H1 (cell line): ENCODE measurements around the gene RORB. TPM values are rescaled to one million over a fixed set of nuclear protein-coding genes. Genes with fewer than 3 reads are reported as not detected.

Experiments used
- CHD2 ChIP-seq: IDR thresholded peaks from 2 replicates; pipeline ENCODE4 v1.6.1; 2012; ENCODE audit warnings: low read length, improper control_type of control experiment
- EZH2 ChIP-seq: fragments of 200-600 bp; sonication (generic); IDR thresholded peaks from 2 replicates; pipeline ENCODE4 v1.7.1; 2012; ENCODE audit warnings: low read depth, mild to moderate bottlenecking, moderate library complexity, low read length, inconsistent platforms; ENCODE audit not compliant: severe bottlenecking
- FOSL1 ChIP-seq: IDR thresholded peaks from 2 replicates; pipeline ENCODE4 v1.6.1; 2011; ENCODE audit warnings: mild to moderate bottlenecking, low read depth, low read length, moderate library complexity; ENCODE audit not compliant: insufficient read depth
- GTF2F1 ChIP-seq: IDR thresholded peaks from 2 replicates; pipeline ENCODE4 v1.6.1; 2012; ENCODE audit warnings: low read depth, low read length, improper control_type of control experiment, borderline replicate concordance
- KDM4A ChIP-seq: IDR thresholded peaks from one replicate; pipeline ENCODE4 v1.7.1; 2012; ENCODE audit warnings: low read depth, mild to moderate bottlenecking, moderate library complexity, low read length, inconsistent platforms; ENCODE audit not compliant: severe bottlenecking
- POLR2A ChIP-seq, 2 experiments: IDR thresholded peaks; 1 replicate in 1 of 2; 2 replicates in 1 of 2; pipeline ENCODE4 v1.6.1; 2011; ENCODE audit warnings: low read depth in 2 of 2, low read length in 2 of 2, mild to moderate bottlenecking in 2 of 2; ENCODE audit errors: control extremely low read depth in 1 of 2
- RBBP5 ChIP-seq: IDR thresholded peaks from 2 replicates; pipeline ENCODE4 v1.7.1; 2012; ENCODE audit warnings: low read depth, mild to moderate bottlenecking, inconsistent platforms, low read length, moderate library complexity, borderline replicate concordance
- SP4 ChIP-seq: IDR thresholded peaks from 2 replicates; pipeline ENCODE4 v1.6.1; 2012; ENCODE audit warnings: low read length, inconsistent platforms
- SUZ12 ChIP-seq: fragments of 200-600 bp; sonication (generic); IDR thresholded peaks from 2 replicates; pipeline ENCODE4 v1.6.1; 2012; ENCODE audit warnings: mild to moderate bottlenecking, inconsistent platforms, low read length, moderate library complexity, mixed read lengths
- polyA plus RNA-seq, 7 experiments: library from polyadenylated mRNA; depleted of rRNA in 3 of 7; stranded (reverse) in 5 of 7; unstranded in 2 of 7; fragments of >200 nt in 5 of 7; fragments of 200-250 nt in 2 of 7; gene quantifications; 1 replicate in 5 of 7; 2 replicates in 1 of 7; 4 replicates in 1 of 7; pipeline versions ENCODE4 v1.2.1 to v1.2.3, GENCODE V29; 2011 to 2013; ENCODE audit warnings: missing spikeins in 2 of 7, mixed read lengths in 2 of 7
- total RNA-seq: library from RNA; stranded (reverse); fragmentation: NEBNext Ultra II Directional; extraction: Animal tissue kit (Norgen Biotek cat#: 25700); gene quantifications from 2 replicates; pipeline ENCODE4 v1.2.1, GENCODE V29; 2021
- TF ChIP-seq, protein P1 (sequence below): fragments of 300-600 bp; sonication (generic); IDR thresholded peaks from 2 replicates; pipeline ENCODE4 v1.7.1; 2012; ENCODE audit warnings: low read length, moderate library complexity, mild to moderate bottlenecking, inconsistent platforms; ENCODE audit not compliant: insufficient replicate concordance
- TF ChIP-seq, protein P2 (sequence below): IDR thresholded peaks from 2 replicates; pipeline ENCODE4 v1.6.1; 2011; ENCODE audit warnings: low read length, improper control_type of control experiment

RORB gene
- total and polyA plus RNA-seq, 2 of the 8 experiments (the other 6 are each of a cell fraction or from before 2014, with no cell fraction given) = 2.3 to 7.1 TPM

DNA sequence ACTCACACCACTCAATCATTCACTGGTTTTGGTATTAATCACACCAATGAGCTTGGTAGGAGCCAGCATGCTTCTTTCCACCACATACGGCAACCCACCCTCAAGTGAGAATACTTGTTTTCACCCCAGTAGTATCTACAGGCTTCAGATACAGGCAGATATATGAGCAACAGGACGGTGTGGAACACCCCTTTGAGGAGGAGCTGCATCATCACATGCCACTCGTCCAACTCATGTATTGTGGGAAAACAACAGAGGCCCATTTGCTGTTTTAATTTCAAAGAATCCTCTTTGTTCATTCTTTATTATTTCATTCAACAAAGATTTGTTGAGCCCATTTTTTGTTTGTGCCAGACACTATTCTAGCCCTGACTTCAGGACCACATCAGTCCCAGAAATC lies 46.0 kb downstream of the RORB start (continued):
- TF ChIP-seq, protein P1, sequence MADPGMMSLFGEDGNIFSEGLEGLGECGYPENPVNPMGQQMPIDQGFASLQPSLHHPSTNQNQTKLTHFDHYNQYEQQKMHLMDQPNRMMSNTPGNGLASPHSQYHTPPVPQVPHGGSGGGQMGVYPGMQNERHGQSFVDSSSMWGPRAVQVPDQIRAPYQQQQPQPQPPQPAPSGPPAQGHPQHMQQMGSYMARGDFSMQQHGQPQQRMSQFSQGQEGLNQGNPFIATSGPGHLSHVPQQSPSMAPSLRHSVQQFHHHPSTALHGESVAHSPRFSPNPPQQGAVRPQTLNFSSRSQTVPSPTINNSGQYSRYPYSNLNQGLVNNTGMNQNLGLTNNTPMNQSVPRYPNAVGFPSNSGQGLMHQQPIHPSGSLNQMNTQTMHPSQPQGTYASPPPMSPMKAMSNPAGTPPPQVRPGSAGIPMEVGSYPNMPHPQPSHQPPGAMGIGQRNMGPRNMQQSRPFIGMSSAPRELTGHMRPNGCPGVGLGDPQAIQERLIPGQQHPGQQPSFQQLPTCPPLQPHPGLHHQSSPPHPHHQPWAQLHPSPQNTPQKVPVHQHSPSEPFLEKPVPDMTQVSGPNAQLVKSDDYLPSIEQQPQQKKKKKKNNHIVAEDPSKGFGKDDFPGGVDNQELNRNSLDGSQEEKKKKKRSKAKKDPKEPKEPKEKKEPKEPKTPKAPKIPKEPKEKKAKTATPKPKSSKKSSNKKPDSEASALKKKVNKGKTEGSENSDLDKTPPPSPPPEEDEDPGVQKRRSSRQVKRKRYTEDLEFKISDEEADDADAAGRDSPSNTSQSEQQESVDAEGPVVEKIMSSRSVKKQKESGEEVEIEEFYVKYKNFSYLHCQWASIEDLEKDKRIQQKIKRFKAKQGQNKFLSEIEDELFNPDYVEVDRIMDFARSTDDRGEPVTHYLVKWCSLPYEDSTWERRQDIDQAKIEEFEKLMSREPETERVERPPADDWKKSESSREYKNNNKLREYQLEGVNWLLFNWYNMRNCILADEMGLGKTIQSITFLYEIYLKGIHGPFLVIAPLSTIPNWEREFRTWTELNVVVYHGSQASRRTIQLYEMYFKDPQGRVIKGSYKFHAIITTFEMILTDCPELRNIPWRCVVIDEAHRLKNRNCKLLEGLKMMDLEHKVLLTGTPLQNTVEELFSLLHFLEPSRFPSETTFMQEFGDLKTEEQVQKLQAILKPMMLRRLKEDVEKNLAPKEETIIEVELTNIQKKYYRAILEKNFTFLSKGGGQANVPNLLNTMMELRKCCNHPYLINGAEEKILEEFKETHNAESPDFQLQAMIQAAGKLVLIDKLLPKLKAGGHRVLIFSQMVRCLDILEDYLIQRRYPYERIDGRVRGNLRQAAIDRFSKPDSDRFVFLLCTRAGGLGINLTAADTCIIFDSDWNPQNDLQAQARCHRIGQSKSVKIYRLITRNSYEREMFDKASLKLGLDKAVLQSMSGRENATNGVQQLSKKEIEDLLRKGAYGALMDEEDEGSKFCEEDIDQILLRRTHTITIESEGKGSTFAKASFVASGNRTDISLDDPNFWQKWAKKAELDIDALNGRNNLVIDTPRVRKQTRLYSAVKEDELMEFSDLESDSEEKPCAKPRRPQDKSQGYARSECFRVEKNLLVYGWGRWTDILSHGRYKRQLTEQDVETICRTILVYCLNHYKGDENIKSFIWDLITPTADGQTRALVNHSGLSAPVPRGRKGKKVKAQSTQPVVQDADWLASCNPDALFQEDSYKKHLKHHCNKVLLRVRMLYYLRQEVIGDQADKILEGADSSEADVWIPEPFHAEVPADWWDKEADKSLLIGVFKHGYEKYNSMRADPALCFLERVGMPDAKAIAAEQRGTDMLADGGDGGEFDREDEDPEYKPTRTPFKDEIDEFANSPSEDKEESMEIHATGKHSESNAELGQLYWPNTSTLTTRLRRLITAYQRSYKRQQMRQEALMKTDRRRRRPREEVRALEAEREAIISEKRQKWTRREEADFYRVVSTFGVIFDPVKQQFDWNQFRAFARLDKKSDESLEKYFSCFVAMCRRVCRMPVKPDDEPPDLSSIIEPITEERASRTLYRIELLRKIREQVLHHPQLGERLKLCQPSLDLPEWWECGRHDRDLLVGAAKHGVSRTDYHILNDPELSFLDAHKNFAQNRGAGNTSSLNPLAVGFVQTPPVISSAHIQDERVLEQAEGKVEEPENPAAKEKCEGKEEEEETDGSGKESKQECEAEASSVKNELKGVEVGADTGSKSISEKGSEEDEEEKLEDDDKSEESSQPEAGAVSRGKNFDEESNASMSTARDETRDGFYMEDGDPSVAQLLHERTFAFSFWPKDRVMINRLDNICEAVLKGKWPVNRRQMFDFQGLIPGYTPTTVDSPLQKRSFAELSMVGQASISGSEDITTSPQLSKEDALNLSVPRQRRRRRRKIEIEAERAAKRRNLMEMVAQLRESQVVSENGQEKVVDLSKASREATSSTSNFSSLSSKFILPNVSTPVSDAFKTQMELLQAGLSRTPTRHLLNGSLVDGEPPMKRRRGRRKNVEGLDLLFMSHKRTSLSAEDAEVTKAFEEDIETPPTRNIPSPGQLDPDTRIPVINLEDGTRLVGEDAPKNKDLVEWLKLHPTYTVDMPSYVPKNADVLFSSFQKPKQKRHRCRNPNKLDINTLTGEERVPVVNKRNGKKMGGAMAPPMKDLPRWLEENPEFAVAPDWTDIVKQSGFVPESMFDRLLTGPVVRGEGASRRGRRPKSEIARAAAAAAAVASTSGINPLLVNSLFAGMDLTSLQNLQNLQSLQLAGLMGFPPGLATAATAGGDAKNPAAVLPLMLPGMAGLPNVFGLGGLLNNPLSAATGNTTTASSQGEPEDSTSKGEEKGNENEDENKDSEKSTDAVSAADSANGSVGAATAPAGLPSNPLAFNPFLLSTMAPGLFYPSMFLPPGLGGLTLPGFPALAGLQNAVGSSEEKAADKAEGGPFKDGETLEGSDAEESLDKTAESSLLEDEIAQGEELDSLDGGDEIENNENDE = no peak
- TF ChIP-seq SP4 = no peak
- TF ChIP-seq CHD2 = no peak
- no peak for TF ChIP-seq FOSL1
- TF ChIP-seq KDM4A = no peak
- TF ChIP-seq POLR2A (IDR thresholded peaks at IDR 0.05; ENCODE audit: control extremely low read depth in 1 of 2, low read depth in 2 of 2, low read length in 2 of 2) = no peak
- TF ChIP-seq, protein P2, sequence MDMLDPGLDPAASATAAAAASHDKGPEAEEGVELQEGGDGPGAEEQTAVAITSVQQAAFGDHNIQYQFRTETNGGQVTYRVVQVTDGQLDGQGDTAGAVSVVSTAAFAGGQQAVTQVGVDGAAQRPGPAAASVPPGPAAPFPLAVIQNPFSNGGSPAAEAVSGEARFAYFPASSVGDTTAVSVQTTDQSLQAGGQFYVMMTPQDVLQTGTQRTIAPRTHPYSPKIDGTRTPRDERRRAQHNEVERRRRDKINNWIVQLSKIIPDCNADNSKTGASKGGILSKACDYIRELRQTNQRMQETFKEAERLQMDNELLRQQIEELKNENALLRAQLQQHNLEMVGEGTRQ = no peak
- no peak for TF ChIP-seq RBBP5
- TF ChIP-seq SUZ12 = no peak
- TF ChIP-seq GTF2F1 = no peak
- no peak for TF ChIP-seq EZH2
